GM12864 (cell line): Measurements from ENCODE around the gene TMEM43.
A peak's percentile ranks its signal among the peaks of the same experiment; 100 is the strongest.

Experiments used
- DNase-seq: peaks from one replicate; pipeline ENCODE4 v3.0.0-alpha.2; 2011; ENCODE audit warnings: low read depth
- H3K4me3 ChIP-seq: 2 replicates; pipeline ENCODE4 v1.5.1; 2011; ENCODE audit warnings: mild to moderate bottlenecking, low read depth, low read length, control low read depth
- TF ChIP-seq, protein P1 (sequence below): IDR thresholded peaks from 2 replicates; pipeline ENCODE4 v1.5.1; 2011; ENCODE audit warnings: low read depth, mild to moderate bottlenecking, moderate library complexity, low read length, control low read depth, inconsistent platforms; ENCODE audit errors: missing control alignments

Gene TMEM43

DNA sequence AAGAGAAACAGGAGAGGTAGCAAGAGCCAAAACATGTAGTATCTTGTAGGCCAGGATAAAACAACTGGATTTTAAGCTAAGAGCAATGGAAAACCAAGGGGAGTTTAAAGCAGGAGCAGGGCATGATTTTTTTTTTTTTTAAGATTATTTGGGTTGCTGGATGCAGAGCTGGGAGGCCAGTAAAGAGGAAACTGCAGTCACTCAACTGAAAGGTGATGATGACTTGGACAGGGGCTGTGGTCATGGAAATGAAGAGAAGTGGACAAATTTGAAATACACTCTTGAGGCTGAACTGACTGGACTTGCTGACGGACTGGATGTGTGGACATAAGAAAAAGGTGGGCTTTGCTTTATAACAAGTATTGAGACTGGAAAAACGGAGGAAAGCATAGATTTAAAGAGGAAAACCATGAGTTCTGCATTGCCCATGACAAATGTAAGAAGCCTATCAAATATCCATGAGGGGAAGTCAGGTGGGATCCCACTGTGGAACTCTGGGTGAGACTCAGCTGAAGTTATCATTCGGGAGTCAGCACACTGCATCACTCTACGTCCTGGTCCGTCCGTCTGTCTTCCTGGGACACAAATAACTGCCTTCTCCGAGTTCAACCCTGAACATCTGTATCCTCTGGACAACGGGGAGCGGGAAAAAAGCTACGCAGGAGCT, 52.9 kb downstream of the TMEM43 start:
- TF ChIP-seq, protein P1, sequence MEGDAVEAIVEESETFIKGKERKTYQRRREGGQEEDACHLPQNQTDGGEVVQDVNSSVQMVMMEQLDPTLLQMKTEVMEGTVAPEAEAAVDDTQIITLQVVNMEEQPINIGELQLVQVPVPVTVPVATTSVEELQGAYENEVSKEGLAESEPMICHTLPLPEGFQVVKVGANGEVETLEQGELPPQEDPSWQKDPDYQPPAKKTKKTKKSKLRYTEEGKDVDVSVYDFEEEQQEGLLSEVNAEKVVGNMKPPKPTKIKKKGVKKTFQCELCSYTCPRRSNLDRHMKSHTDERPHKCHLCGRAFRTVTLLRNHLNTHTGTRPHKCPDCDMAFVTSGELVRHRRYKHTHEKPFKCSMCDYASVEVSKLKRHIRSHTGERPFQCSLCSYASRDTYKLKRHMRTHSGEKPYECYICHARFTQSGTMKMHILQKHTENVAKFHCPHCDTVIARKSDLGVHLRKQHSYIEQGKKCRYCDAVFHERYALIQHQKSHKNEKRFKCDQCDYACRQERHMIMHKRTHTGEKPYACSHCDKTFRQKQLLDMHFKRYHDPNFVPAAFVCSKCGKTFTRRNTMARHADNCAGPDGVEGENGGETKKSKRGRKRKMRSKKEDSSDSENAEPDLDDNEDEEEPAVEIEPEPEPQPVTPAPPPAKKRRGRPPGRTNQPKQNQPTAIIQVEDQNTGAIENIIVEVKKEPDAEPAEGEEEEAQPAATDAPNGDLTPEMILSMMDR, result no peak
- DNase-seq, result no peak
- H3K4me3 ChIP-seq, result peak overlapping the region; percentile 63

DNA sequence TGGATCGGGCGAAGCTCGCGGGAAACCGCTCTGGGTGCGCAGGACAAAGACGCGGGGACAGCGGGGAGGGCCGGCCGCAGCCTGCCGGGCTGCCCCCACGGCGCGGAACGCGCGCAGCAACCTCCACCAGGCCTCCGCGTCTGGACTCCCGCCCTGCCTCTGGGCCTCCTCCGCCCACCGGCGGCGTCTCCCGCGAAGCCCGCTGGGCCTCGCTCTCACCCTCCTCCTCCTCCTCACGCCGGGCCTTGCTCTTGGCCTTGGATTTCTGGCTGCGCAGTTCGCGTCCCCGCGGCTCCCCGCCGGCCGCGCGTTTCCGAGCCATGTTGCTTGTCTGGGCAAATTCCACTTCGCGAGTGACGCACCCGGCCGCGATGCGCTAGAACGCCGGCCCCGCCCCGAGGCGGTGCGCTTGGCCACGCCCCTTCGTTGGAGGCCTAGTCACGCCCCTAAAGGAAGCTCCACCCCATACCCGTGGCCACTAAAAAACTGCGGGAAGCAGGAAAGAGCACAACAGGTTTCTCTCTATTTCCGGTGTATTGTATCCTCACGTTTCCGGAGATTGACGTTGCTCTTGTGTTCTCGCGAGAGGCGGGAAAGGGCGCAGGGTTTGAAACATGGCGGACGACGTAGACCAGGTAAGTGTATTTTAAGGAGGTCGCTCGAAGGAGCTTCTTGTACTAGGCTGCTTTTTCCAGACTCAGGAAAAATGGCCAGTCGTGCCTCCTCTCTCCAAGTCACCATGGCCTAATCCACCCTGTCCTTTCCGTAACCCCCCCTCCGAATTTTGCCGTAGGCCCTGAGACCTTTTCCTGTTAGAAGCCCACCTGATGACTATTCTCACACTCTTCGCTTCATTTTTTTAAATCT, 53.6 kb downstream of the TMEM43 start, which contains the start of the genes LSM3 and XPC:
TSS of gene LSM3 (plus strand) at position 571 of the 867 bp plus-strand sequence. CDS start at position 615, 44 bp downstream.
TSS of gene XPC (minus strand) at position 355 of the 867 bp plus-strand sequence. CDS start at position 322, 33 bp downstream.
- peak within 1 kb of the TSS; percentile 63 for H3K4me3 ChIP-seq
- DNase-seq, result peak; percentile 97
- TF ChIP-seq, protein P1, result no peak

DNA sequence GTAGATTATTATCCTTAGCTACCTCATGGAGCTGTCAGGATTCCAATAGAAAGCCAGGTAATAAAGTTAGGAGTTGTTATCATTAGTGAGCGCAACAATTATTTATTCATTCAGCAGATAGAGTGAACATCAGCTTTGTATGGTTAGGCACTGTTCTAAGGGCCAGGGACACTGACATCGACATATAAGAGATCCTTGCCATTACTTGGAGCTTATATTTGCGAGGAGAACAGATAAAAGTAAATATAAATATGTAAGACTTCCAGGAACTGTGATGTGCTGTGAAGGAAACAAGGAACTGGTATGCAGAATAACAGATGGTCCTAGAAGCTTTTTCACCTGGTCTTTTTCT, 54.2 kb downstream of the TMEM43 start:
- no peak for DNase-seq
- H3K4me3 ChIP-seq, result peak overlapping the region; percentile 63
- TF ChIP-seq, protein P1, result no peak

DNA sequence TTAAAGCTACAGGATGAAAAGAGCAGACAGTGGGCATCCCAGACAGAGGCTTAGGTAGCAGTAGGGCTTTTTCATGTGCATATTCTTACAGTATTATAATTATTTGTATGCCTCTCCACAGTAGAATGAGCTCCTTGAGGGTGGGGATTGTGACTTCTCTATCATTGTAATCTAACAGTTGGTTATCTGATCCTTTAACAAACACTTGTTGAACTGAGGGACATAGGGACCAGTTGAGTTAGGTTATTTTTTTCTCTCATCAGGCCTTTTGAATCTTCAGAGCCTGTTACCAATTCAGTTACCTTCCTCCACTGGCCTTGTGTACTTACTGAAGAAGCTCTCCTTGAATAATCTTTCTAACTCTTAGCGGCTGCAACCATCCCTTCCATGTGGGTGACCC, 54.9 kb downstream of the TMEM43 start:
- DNase-seq, result no peak
- peak overlapping the region; percentile 63 for H3K4me3 ChIP-seq
- TF ChIP-seq, protein P1, result no peak

DNA sequence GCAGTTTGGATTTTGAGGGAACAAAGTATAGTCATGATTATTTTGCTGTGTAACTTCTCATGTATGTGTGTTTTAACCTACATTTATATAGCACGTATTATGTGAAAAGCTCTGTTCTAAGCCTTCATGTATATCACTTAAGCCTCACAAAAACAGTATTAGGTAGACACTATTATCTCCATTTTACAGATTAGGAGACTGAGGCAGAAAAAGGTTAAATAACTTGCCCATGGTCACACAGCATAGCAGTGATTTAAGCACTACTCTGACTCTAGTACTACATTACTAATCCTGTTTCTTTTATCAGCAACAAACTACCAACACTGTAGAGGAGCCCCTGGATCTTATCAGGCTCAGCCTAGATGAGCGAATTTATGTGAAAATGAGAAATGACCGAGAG, 56.4 kb downstream of the TMEM43 start:
- TF ChIP-seq, protein P1, result no peak
- DNase-seq, result no peak
- H3K4me3 ChIP-seq, result no peak overlapping the region

DNA sequence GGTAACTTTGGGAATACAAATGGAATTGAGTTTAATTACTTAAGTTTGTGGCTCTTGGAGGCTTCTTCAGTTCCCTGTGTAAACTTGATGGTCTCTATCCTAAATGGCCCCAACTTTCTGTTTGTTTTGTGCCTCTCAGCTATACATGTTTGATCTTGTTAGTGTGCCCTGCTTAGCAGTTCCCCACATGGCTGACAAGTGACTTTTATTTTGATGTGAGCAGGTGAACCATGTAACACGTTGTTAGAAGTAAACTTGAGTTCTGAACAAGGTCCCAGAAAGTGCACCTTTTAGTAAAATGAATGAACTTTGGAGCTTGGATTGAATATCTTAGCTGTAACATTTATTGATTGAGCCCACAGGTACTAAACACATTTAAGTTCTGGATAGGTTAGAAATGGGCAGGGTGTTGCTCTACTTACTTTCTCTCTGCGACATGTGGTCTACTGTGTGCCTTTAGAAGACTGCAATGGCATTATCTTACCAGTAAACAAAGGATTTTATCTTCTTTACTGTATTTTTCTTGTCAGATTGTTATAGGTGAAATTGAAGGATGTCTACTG, 58.2 kb downstream of the TMEM43 start:
- H3K4me3 ChIP-seq, result no peak overlapping the region
- no peak for DNase-seq
- TF ChIP-seq, protein P1, result no peak
